HFF-Myc (cell line): ENCODE data around the gene DDC.

ENCODE experiments used
- DNase-seq: peaks from one replicate; pipeline ENCODE4 v3.0.0-alpha.2; 2011; ENCODE audit warnings: low read depth; ENCODE audit errors: extremely low read depth
- H3K4me3 ChIP-seq: replicated peaks from 2 replicates; pipeline ENCODE4 v1.5.1; 2011; ENCODE audit warnings: low read depth, mild to moderate bottlenecking, control low read depth, low read length
- CTCF ChIP-seq: IDR thresholded peaks from 2 replicates; pipeline ENCODE4 v1.5.1; 2012; ENCODE audit warnings: mild to moderate bottlenecking, low read depth, low read length, control low read depth; ENCODE audit errors: missing control alignments

DDC gene

GRCh38 chr7:50427518-50427917 is 137.7 kb downstream of the DDC start:
- no peak overlapping the region for H3K4me3 ChIP-seq
- no peak for TF ChIP-seq CTCF
- no peak for DNase-seq

GRCh38 chr7:50426280-50427045 is 138.7 kb downstream of the DDC start:
- DNase-seq: no peak
- H3K4me3 ChIP-seq: no peak overlapping the region
- TF ChIP-seq CTCF: no peak

- DNase-seq: no peak
- no peak overlapping the region for H3K4me3 ChIP-seq
- no peak for TF ChIP-seq CTCF
These were observed 139.9 kb downstream of the DDC start for GRCh38 chr7:50425318-50425717.

GRCh38 chr7:50423860-50424259 is 141.3 kb downstream of the DDC start:
- H3K4me3 ChIP-seq: no peak overlapping the region
- TF ChIP-seq CTCF: no peak
- DNase-seq: no peak

- no peak for TF ChIP-seq CTCF
- no peak overlapping the region for H3K4me3 ChIP-seq
- no peak for DNase-seq
These were observed 142.3 kb downstream of the DDC start for GRCh38 chr7:50422858-50423257.

GRCh38 chr7:50421043-50421442 is 144.2 kb downstream of the DDC start:
- H3K4me3 ChIP-seq: no peak overlapping the region
- TF ChIP-seq CTCF: no peak
- no peak for DNase-seq
